HepG2 (cell line): Measurements from ENCODE around the gene EFCAB8.

ENCODE experiments used
- BRD4 ChIP-seq: sonication (generic); formaldehyde crosslinking; IDR thresholded peaks from 2 replicates; pipeline ENCODE4 v1.4.0; 2020; ENCODE audit warnings: missing genetic modification reagents
- GTF3A ChIP-seq: sonication (generic); formaldehyde crosslinking; conservative IDR thresholded peaks from 2 replicates; pipeline ENCODE4 v1.4.0; 2020; ENCODE audit warnings: mild to moderate bottlenecking, missing genetic modification reagents
- HNRNPK ChIP-seq: fragments of 200-400 bp; formaldehyde crosslinking; IDR thresholded peaks from 2 replicates; pipeline ENCODE4 v1.6.1; 2018; ENCODE audit warnings: low read length, low read depth, moderate library complexity, mild to moderate bottlenecking; ENCODE audit not compliant: poor library complexity, severe bottlenecking
- PAF1 ChIP-seq: IDR thresholded peaks from 2 replicates; pipeline ENCODE4 v1.6.1; 2016; ENCODE audit warnings: missing genetic modification reagents, missing compliant biosample characterization
- POLR2A ChIP-seq, 2 experiments: IDR thresholded peaks; 2 replicates each; pipeline ENCODE4 v1.6.1; 2011; ENCODE audit warnings: low read depth in 2 of 2, low read length in 2 of 2, mild to moderate bottlenecking in 1 of 2, moderate library complexity in 1 of 2; ENCODE audit not compliant: insufficient read depth in 1 of 2
- RAD21 ChIP-seq: fragments of 450-650 bp; formaldehyde crosslinking; IDR thresholded peaks from 2 replicates; pipeline ENCODE4 v1.5.0; 2020; ENCODE audit warnings: mild to moderate bottlenecking
- RFX5 ChIP-seq: IDR thresholded peaks from 2 replicates; pipeline ENCODE4 v1.6.1; 2011; ENCODE audit warnings: low read depth, low read length, improper control_type of control experiment
- TAF1 ChIP-seq: sonication (generic); formaldehyde crosslinking; IDR thresholded peaks from 2 replicates; pipeline ENCODE4 v1.4.0; 2020; ENCODE audit warnings: missing genetic modification reagents
- TCF12 ChIP-seq, 2 experiments: fragments of 450-650 bp in 1 of 2; sonication (generic) in 1 of 2; formaldehyde crosslinking in 1 of 2; IDR thresholded peaks; 2 replicates each; pipeline versions ENCODE4 v1.6.1 to v1.8.0; 2017 to 2022; ENCODE audit warnings: antibody characterized with exemption in 1 of 2, mild to moderate bottlenecking in 1 of 2, missing genetic modification reagents in 1 of 2, moderate library complexity in 1 of 2
- ZNF446 ChIP-seq: sonication (generic); formaldehyde crosslinking; IDR thresholded peaks from 2 replicates; pipeline ENCODE4 v1.5.0; 2020; ENCODE audit warnings: mild to moderate bottlenecking, missing genetic modification reagents
- ZNF850 ChIP-seq: sonication (generic); formaldehyde crosslinking; conservative IDR thresholded peaks from 2 replicates; pipeline ENCODE4 v1.9.0; 2021; ENCODE audit warnings: mild to moderate bottlenecking, missing genetic modification reagents
- TF ChIP-seq, protein P1 (sequence below): sonication (generic); formaldehyde crosslinking; conservative IDR thresholded peaks from 2 replicates; pipeline ENCODE4 v1.4.0; 2020; ENCODE audit warnings: missing genetic modification reagents
- TF ChIP-seq, protein P2 (sequence below): sonication (generic); formaldehyde crosslinking; IDR thresholded peaks from 2 replicates; pipeline ENCODE4 v1.5.0; 2020; ENCODE audit warnings: mild to moderate bottlenecking, missing genetic modification reagents, moderate library complexity

GRCh38 chr20:32987044-32987825, 128.5 kb downstream of the EFCAB8 start:
- TF ChIP-seq RAD21 (CRISPR knock-in tag): no peak
- TF ChIP-seq TCF12 (IDR thresholded peaks at IDR 0.05): no peak
- no peak for TF ChIP-seq TCF12 (CRISPR knock-in tag; IDR thresholded peaks at IDR 0.05)
- TF ChIP-seq RFX5: no peak
- TF ChIP-seq, protein P1, sequence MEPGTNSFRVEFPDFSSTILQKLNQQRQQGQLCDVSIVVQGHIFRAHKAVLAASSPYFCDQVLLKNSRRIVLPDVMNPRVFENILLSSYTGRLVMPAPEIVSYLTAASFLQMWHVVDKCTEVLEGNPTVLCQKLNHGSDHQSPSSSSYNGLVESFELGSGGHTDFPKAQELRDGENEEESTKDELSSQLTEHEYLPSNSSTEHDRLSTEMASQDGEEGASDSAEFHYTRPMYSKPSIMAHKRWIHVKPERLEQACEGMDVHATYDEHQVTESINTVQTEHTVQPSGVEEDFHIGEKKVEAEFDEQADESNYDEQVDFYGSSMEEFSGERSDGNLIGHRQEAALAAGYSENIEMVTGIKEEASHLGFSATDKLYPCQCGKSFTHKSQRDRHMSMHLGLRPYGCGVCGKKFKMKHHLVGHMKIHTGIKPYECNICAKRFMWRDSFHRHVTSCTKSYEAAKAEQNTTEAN (CRISPR knock-in tag): no peak
- TF ChIP-seq HNRNPK: no peak
- TF ChIP-seq, protein P2, sequence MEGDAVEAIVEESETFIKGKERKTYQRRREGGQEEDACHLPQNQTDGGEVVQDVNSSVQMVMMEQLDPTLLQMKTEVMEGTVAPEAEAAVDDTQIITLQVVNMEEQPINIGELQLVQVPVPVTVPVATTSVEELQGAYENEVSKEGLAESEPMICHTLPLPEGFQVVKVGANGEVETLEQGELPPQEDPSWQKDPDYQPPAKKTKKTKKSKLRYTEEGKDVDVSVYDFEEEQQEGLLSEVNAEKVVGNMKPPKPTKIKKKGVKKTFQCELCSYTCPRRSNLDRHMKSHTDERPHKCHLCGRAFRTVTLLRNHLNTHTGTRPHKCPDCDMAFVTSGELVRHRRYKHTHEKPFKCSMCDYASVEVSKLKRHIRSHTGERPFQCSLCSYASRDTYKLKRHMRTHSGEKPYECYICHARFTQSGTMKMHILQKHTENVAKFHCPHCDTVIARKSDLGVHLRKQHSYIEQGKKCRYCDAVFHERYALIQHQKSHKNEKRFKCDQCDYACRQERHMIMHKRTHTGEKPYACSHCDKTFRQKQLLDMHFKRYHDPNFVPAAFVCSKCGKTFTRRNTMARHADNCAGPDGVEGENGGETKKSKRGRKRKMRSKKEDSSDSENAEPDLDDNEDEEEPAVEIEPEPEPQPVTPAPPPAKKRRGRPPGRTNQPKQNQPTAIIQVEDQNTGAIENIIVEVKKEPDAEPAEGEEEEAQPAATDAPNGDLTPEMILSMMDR (CRISPR knock-in tag): no peak
- TF ChIP-seq GTF3A (CRISPR knock-in tag): no peak
- no peak for TF ChIP-seq ZNF446 (CRISPR knock-in tag)
- TF ChIP-seq TAF1: no peak
- no peak for TF ChIP-seq POLR2A (IDR thresholded peaks at IDR 0.05; ENCODE audit: insufficient read depth in 1 of 2, low read depth in 2 of 2, low read length in 2 of 2)
- no peak for TF ChIP-seq PAF1 (CRISPR knock-in tag)
- no peak for TF ChIP-seq BRD4 (CRISPR knock-in tag)
- no peak for TF ChIP-seq ZNF850
